OCI-LY3 (cell line): ENCODE results near the gene ZBTB49.
A peak's percentile ranks its signal among the peaks of the same experiment; 100 is the strongest.
"Not testable (repeated sequence)": the region's sequence is repeated elsewhere in the genome, so short reads cannot be mapped to it uniquely, and the experiment has no call there.

ENCODE experiments used
- H2AFZ ChIP-seq: fragments of 200-600, 300-600 bp; shearing (Covaris generic); 2 replicates; pipeline ENCODE4 v1.6.0; 2014; ENCODE audit warnings: antibody characterized with exemption, low read depth, low read length
- H3K27ac ChIP-seq: fragments of 200-600, 300-600 bp; sonication (generic); 2 replicates; pipeline ENCODE4 v1.5.1; 2014; ENCODE audit warnings: mild to moderate bottlenecking, low read length, moderate library complexity, mixed read lengths
- H3K27me3 ChIP-seq: fragments of 200-600, 300-600 bp; sonication (generic); 2 replicates; pipeline ENCODE4 v1.6.1; 2014; ENCODE audit warnings: low read depth, low read length, mixed read lengths
- H3K36me3 ChIP-seq: fragments of 200-600, 300-600 bp; sonication (generic); replicated peaks from 2 replicates; pipeline ENCODE3; 2014; ENCODE audit warnings: low read depth, low read length, mixed read lengths
- H3K4me1 ChIP-seq: fragments of 300-600, 200-600 bp; sonication (generic); 2 replicates; pipeline ENCODE4 v1.6.1; 2014; ENCODE audit warnings: low read length, mixed read lengths
- H3K4me2 ChIP-seq: fragments of 200-600, 300-600 bp; sonication (generic); 2 replicates; pipeline ENCODE4 v1.6.1; 2014; ENCODE audit warnings: low read length, mixed read lengths
- H3K4me3 ChIP-seq: fragments of 300-600, 200-600 bp; sonication (generic); 2 replicates; pipeline ENCODE4 v1.5.1; 2014; ENCODE audit warnings: antibody characterized with exemption, mild to moderate bottlenecking, low read length, moderate library complexity
- H3K79me2 ChIP-seq: fragments of 300-600, 200-600 bp; shearing (Covaris generic); 2 replicates; pipeline ENCODE4 v1.6.1; 2014; ENCODE audit warnings: mild to moderate bottlenecking, low read length, mixed read lengths
- H3K9ac ChIP-seq: fragments of 300-600, 200-600 bp; shearing (Covaris generic); 2 replicates; pipeline ENCODE4 v1.6.0; 2014; ENCODE audit warnings: mild to moderate bottlenecking, low read length, moderate library complexity
- H3K9me3 ChIP-seq: fragments of 200-600, 300-600 bp; shearing (Covaris generic); 2 replicates; pipeline ENCODE4 v1.6.1; 2014; ENCODE audit warnings: low read length, mixed read lengths; ENCODE audit not compliant: insufficient read depth
- H4K20me1 ChIP-seq: fragments of 200-600, 300-600 bp; sonication (generic); 2 replicates; pipeline ENCODE4 v1.6.1; 2016; ENCODE audit warnings: low read length, mixed read lengths; ENCODE audit not compliant: insufficient read depth
- CTCF ChIP-seq: fragments of 200-600, 300-600 bp; sonication (generic); IDR thresholded peaks from 2 replicates; pipeline ENCODE4 v1.5.1; 2014; ENCODE audit warnings: antibody characterized with exemption, low read length, low read depth
- EZH2phosphoT487 ChIP-seq: fragments of 200-600 bp; shearing (Covaris generic); IDR thresholded peaks from 2 replicates; pipeline ENCODE4 v1.6.1; 2018; ENCODE audit warnings: antibody characterized with exemption, mixed run types, low read depth

Gene ZBTB49

GRCh38 chr4:4248029-4248884 lies 41.8 kb upstream of the ZBTB49 start, which contains the start of gene TMEM128:
Gene TMEM128 (minus strand): TSS chr4:4248223. CDS start chr4:4248202, 21 bp downstream.
- Histone ChIP-seq H2AFZ (peak within 1 kb of the TSS; percentile 82), H3K9me3 (no peaks in the 10 kb centered on the region), H3K4me2 (peak within 1 kb of the TSS; percentile 94), H3K27me3 (no peaks in the 10 kb centered on the region), H3K27ac (peak within 1 kb of the TSS; percentile 81), H3K4me1 (peaks cover 16% of the 10 kb centered on the region), H4K20me1 (no peaks in the 10 kb centered on the region), H3K9ac (peak within 1 kb of the TSS; percentile 81), H3K79me2 (peaks cover 20% of the 10 kb centered on the region), H3K36me3 (peaks cover 19% of the 10 kb centered on the region), H3K4me3 (peak within 1 kb of the TSS; percentile 88)
- TF ChIP-seq EZH2phosphoT487 (no peak), CTCF (no peak)

- Histone ChIP-seq H3K27ac (peak overlapping the region; percentile 81), H3K9ac (peak overlapping the region; percentile 81), H3K4me1 (peaks cover 16% of the 10 kb centered on the region), H2AFZ (peak overlapping the region; percentile 82; the same call in 1 of the 2 replicates), H3K4me3 (peak overlapping the region; percentile 88), H3K79me2 (peaks cover 20% of the 10 kb centered on the region), H3K4me2 (peak overlapping the region; percentile 94), H4K20me1 (no peaks in the 10 kb centered on the region), H3K27me3 (no peaks in the 10 kb centered on the region), H3K36me3 (peaks cover 13% of the 10 kb centered on the region), H3K9me3 (no peaks in the 10 kb centered on the region)
- no peak for TF ChIP-seq CTCF
- TF ChIP-seq EZH2phosphoT487 = no peak
These were observed 41.2 kb upstream of the ZBTB49 start for GRCh38 chr4:4248885-4249203.

- H3K27me3 ChIP-seq, H4K20me1 ChIP-seq, H2AFZ ChIP-seq, H3K27ac ChIP-seq, H3K9me3 ChIP-seq: not testable (repeated sequence)
- Histone ChIP-seq H3K4me2 (peak overlapping the region; percentile 94), H3K4me3 (peak overlapping the region; percentile 88), H3K79me2 (peaks cover 20% of the 10 kb centered on the region), H3K4me1 (peaks cover 16% of the 10 kb centered on the region), H3K36me3 (peaks cover 11% of the 10 kb centered on the region), H3K9ac (peak overlapping the region; percentile 81; the same call in 1 of the 2 replicates)
These were observed 40.7 kb upstream of the ZBTB49 start for GRCh38 chr4:4249342-4249741.

- H4K20me1 ChIP-seq = no peaks in the 10 kb centered on the region
- no peak overlapping the region for H3K4me3 ChIP-seq
- H3K9me3 ChIP-seq = no peaks in the 10 kb centered on the region
- no peak overlapping the region for H3K4me2 ChIP-seq
- no peak overlapping the region for H3K9ac ChIP-seq
- TF ChIP-seq CTCF (no peak), EZH2phosphoT487 (no peak)
- H3K4me1 ChIP-seq = peaks cover 16% of the 10 kb centered on the region
- no peak overlapping the region for H3K27ac ChIP-seq
- H3K27me3 ChIP-seq = no peaks in the 10 kb centered on the region
- no peak overlapping the region for H2AFZ ChIP-seq
- H3K36me3 ChIP-seq = peaks cover 6% of the 10 kb centered on the region
- peaks cover 20% of the 10 kb centered on the region for H3K79me2 ChIP-seq
These were observed 40.2 kb upstream of the ZBTB49 start for GRCh38 chr4:4249866-4250265.
